Stimulated activated CD4-positive, alpha-beta T cell treated with anti-CD3 and anti-CD28 coated beads, TNF-alpha, amount 100 ng/mL, for 4 hours (primary cell): ENCODE results near the gene P4HA3.
A peak's percentile ranks its signal among the peaks of the same experiment; 100 is the strongest.
"Not testable (repeated sequence)": the region's sequence is repeated elsewhere in the genome, so short reads cannot be mapped to it uniquely, and the experiment has no call there.

Experiments
- DNase-seq, 3 experiments: peaks; one replicate each; pipeline ENCODE4 v3.0.0-alpha.2; 2020; ENCODE audit warnings: low read depth in 3 of 3

Gene P4HA3

GRCh38 chr11:74311352-74311926 lies at the start of gene P4HA3:
Gene P4HA3, minus strand, starts transcription at chr11:74311640. Its CDS starts 29 bp downstream, at chr11:74311611.
- peak in 2 of 3 experiments; percentile 24 to 42 for DNase-seq

- DNase-seq = no peak
Observed at GRCh38 chr11:74357449-74357848, 46.0 kb upstream of the P4HA3 start.

GRCh38 chr11:74355626-74356025 lies 44.2 kb upstream of the P4HA3 start:
- no peak for DNase-seq

GRCh38 chr11:74354036-74354435 lies 42.6 kb upstream of the P4HA3 start:
- DNase-seq = no peak

GRCh38 chr11:74347381-74347780 lies 35.9 kb upstream of the P4HA3 start:
- DNase-seq = no peak

- DNase-seq = no peak
Observed at GRCh38 chr11:74345420-74345819, 34.0 kb upstream of the P4HA3 start.

GRCh38 chr11:74341921-74342320 lies 30.5 kb upstream of the P4HA3 start:
- no peak for DNase-seq

GRCh38 chr11:74339619-74340018 lies 28.2 kb upstream of the P4HA3 start:
- no peak for DNase-seq

- no peak for DNase-seq
Observed at GRCh38 chr11:74338963-74339362, 27.5 kb upstream of the P4HA3 start.

- DNase-seq = no peak
Observed at GRCh38 chr11:74333193-74333592, 21.8 kb upstream of the P4HA3 start.

GRCh38 chr11:74332291-74332690 lies 20.9 kb upstream of the P4HA3 start:
- DNase-seq = no peak

- not testable (repeated sequence) for DNase-seq
Observed at GRCh38 chr11:74331000-74331399, 19.6 kb upstream of the P4HA3 start.

GRCh38 chr11:74330075-74330858 lies 18.8 kb upstream of the P4HA3 start:
- DNase-seq = no peak

- no peak for DNase-seq
Observed at GRCh38 chr11:74327076-74327475, 15.6 kb upstream of the P4HA3 start.

- no peak for DNase-seq
Observed at GRCh38 chr11:74326665-74327064, 15.2 kb upstream of the P4HA3 start.

- DNase-seq = no peak
Observed at GRCh38 chr11:74325649-74326645, 14.5 kb upstream of the P4HA3 start.

GRCh38 chr11:74322667-74323066 lies 11.2 kb upstream of the P4HA3 start:
- DNase-seq = no peak

GRCh38 chr11:74321487-74322188 lies 10.2 kb upstream of the P4HA3 start:
- DNase-seq = no peak

- DNase-seq = no peak
Observed at GRCh38 chr11:74320538-74320937, 9.1 kb upstream of the P4HA3 start.

- DNase-seq = no peak
Observed at GRCh38 chr11:74319139-74319816, 7.8 kb upstream of the P4HA3 start.
